Measurements from ENCODE around the gene KRTAP5-7.

KRTAP5-7 gene

GRCh38 chr11:71483692-71484091, 43.4 kb upstream of the KRTAP5-7 start:
- TF ChIP-seq CTCF (IDR thresholded peaks at IDR 0.05; ENCODE audit: extremely low read depth, insufficient read depth, missing control alignments): no peak
- no peak for DNase-seq (ENCODE audit: low spot score)
- in situ Hi-C loops (cut with MboI; ENCODE audit: low pct_unique_long_range_greater_than_20kb, low sequenced_read_pairs, unreplicated experiment): no loop called here

GRCh38 chr11:71484248-71485062, 42.6 kb upstream of the KRTAP5-7 start:
- in situ Hi-C loops (cut with MboI; ENCODE audit: low pct_unique_long_range_greater_than_20kb, low sequenced_read_pairs, unreplicated experiment): no loop called here
- DNase-seq (ENCODE audit: low spot score): no peak
- no peak for TF ChIP-seq CTCF (IDR thresholded peaks at IDR 0.05; ENCODE audit: extremely low read depth, insufficient read depth, missing control alignments)

- DNase-seq (ENCODE audit: low spot score): no peak
- in situ Hi-C loops (cut with MboI; ENCODE audit: low pct_unique_long_range_greater_than_20kb, low sequenced_read_pairs, unreplicated experiment): no loop called here
- TF ChIP-seq CTCF (IDR thresholded peaks at IDR 0.05; ENCODE audit: extremely low read depth, insufficient read depth, missing control alignments): no peak
Measured at GRCh38 chr11:71485063-71485399, 42.0 kb upstream of the KRTAP5-7 start.

- no peak for TF ChIP-seq CTCF (IDR thresholded peaks at IDR 0.05; ENCODE audit: extremely low read depth, insufficient read depth, missing control alignments)
- in situ Hi-C loops (cut with MboI; ENCODE audit: low pct_unique_long_range_greater_than_20kb, low sequenced_read_pairs, unreplicated experiment): no loop called here
- DNase-seq (ENCODE audit: low spot score): no peak
Measured at GRCh38 chr11:71485466-71485865, 41.6 kb upstream of the KRTAP5-7 start.

GRCh38 chr11:71486320-71486719, 40.7 kb upstream of the KRTAP5-7 start:
- in situ Hi-C loops (cut with MboI; ENCODE audit: low pct_unique_long_range_greater_than_20kb, low sequenced_read_pairs, unreplicated experiment): no loop called here
- no peak for TF ChIP-seq CTCF (IDR thresholded peaks at IDR 0.05; ENCODE audit: extremely low read depth, insufficient read depth, missing control alignments)
- no peak for DNase-seq (ENCODE audit: low spot score)

- in situ Hi-C loops (cut with MboI; ENCODE audit: low pct_unique_long_range_greater_than_20kb, low sequenced_read_pairs, unreplicated experiment): no loop called here
- TF ChIP-seq CTCF (IDR thresholded peaks at IDR 0.05; ENCODE audit: extremely low read depth, insufficient read depth, missing control alignments): no peak
- no peak for DNase-seq (ENCODE audit: low spot score)
Measured at GRCh38 chr11:71488681-71489270, 38.3 kb upstream of the KRTAP5-7 start.
